Measurements from ENCODE around the gene PPT2.

- TF ChIP-seq CTCF (IDR thresholded peaks at IDR 0.05) (peak in 1 of 4 experiments; percentile 14), POLR2A (IDR thresholded peaks at IDR 0.05) (peak; percentile 35 to 41)
Observed at GRCh38 chr6:32108094-32108627, 45.8 kb upstream of the PPT2 start.

All from gastroesophageal sphincter (tissue), 3 donors.